ENCODE measurements around the gene PMAIP1. TPM values are rescaled to one million over a fixed set of nuclear protein-coding genes. Genes with fewer than 3 reads are reported as not detected.

PMAIP1 gene
- total RNA-seq, 2 experiments from 2014 or later, result 22.9 to 23.3 TPM

GRCh38 chr18:59892123-59892522 lies 7.7 kb upstream of the PMAIP1 start:
- Histone ChIP-seq H3K4me1 (ENCODE audit: insufficient read depth, low read length, poor library complexity, severe bottlenecking) (no peaks in the 10 kb centered on the region), H3K9me3 (ENCODE audit: low read length) (no peaks in the 10 kb centered on the region), H4K20me1 (ENCODE audit: insufficient read depth, low read length) (no peaks in the 10 kb centered on the region), H3K79me2 (ENCODE audit: insufficient read depth, low read depth, low read length) (no peaks in the 10 kb centered on the region), H3K36me3 (ENCODE audit: insufficient read depth, low read length) (no peaks in the 10 kb centered on the region), H2AFZ (ENCODE audit: low read length) (no peak overlapping the region), H3K9me2 (ENCODE audit: insufficient read depth, low read length) (no peaks in the 10 kb centered on the region), H3K4me3 (ENCODE audit: low read depth, low read length, poor library complexity, severe bottlenecking) (no peak overlapping the region), H3K27ac (ENCODE audit: low read depth, low read length, poor library complexity, severe bottlenecking) (no peak overlapping the region), H3K4me2 (ENCODE audit: low read length) (no peak overlapping the region)
- no TSS peak for BruUV-seq (replicated peaks)
- CTCF ChIA-PET (ENCODE audit: unreplicated experiment), result no interaction called here
- no peak for DNase-seq (ENCODE audit: low spot score)
- POLR2A ChIA-PET, result interaction anchor here (0.7 to 1.7 kb wide), 4 partner anchors 8 to 27 kb away, joined by 3 to 8 read pairs (median 3); partner anchors contain the start of gene PMAIP1
- no peak for TF ChIP-seq EZH2phosphoT487 (IDR thresholded peaks at IDR 0.05; ENCODE audit: borderline replicate concordance, low read depth, low read length)
- TF ChIP-seq, protein P1, sequence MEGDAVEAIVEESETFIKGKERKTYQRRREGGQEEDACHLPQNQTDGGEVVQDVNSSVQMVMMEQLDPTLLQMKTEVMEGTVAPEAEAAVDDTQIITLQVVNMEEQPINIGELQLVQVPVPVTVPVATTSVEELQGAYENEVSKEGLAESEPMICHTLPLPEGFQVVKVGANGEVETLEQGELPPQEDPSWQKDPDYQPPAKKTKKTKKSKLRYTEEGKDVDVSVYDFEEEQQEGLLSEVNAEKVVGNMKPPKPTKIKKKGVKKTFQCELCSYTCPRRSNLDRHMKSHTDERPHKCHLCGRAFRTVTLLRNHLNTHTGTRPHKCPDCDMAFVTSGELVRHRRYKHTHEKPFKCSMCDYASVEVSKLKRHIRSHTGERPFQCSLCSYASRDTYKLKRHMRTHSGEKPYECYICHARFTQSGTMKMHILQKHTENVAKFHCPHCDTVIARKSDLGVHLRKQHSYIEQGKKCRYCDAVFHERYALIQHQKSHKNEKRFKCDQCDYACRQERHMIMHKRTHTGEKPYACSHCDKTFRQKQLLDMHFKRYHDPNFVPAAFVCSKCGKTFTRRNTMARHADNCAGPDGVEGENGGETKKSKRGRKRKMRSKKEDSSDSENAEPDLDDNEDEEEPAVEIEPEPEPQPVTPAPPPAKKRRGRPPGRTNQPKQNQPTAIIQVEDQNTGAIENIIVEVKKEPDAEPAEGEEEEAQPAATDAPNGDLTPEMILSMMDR (conservative IDR thresholded peaks at IDR 0.05; ENCODE audit: low read length), result no peak
- intact Hi-C loops (cut with micrococcal nuclease; ENCODE audit: unreplicated experiment), result no loop called here

- no TSS peak for BruUV-seq (replicated peaks)
- POLR2A ChIA-PET, result interaction anchor here (0.7 kb wide), 1 partner anchor 14 kb away, joined by 3 read pairs; no protein-coding TSS in a partner anchor
These were observed 5.8 kb upstream of the PMAIP1 start for GRCh38 chr18:59893971-59894370.

More at GRCh38 chr18:59893971-59894370, 5.8 kb upstream of the PMAIP1 start:
- no peak for DNase-seq (ENCODE audit: low spot score)
- intact Hi-C loops (cut with micrococcal nuclease; ENCODE audit: unreplicated experiment), result no loop called here
- Histone ChIP-seq H3K4me3 (ENCODE audit: low read depth, low read length, poor library complexity, severe bottlenecking) (no peak overlapping the region), H3K9me2 (ENCODE audit: insufficient read depth, low read length) (no peaks in the 10 kb centered on the region), H3K36me3 (ENCODE audit: insufficient read depth, low read length) (no peaks in the 10 kb centered on the region), H4K20me1 (ENCODE audit: insufficient read depth, low read length) (no peaks in the 10 kb centered on the region), H3K4me1 (ENCODE audit: insufficient read depth, low read length, poor library complexity, severe bottlenecking) (peaks cover 3% of the 10 kb centered on the region), H3K9me3 (ENCODE audit: low read length) (no peaks in the 10 kb centered on the region), H2AFZ (ENCODE audit: low read length) (no peak overlapping the region), H3K79me2 (ENCODE audit: insufficient read depth, low read depth, low read length) (no peaks in the 10 kb centered on the region), H3K4me2 (ENCODE audit: low read length) (no peak overlapping the region), H3K27ac (ENCODE audit: low read depth, low read length, poor library complexity, severe bottlenecking) (no peak overlapping the region)
- CTCF ChIA-PET (ENCODE audit: unreplicated experiment), result no interaction called here
- TF ChIP-seq, protein P1 (conservative IDR thresholded peaks at IDR 0.05; ENCODE audit: low read length), result no peak
- no peak for TF ChIP-seq EZH2phosphoT487 (IDR thresholded peaks at IDR 0.05; ENCODE audit: borderline replicate concordance, low read depth, low read length)
